ENCODE data around the gene PLA2G2D.

GRCh38 chr1:20115916-20116315 is 3.4 kb downstream of the PLA2G2D start:
- TF ChIP-seq, protein P1, sequence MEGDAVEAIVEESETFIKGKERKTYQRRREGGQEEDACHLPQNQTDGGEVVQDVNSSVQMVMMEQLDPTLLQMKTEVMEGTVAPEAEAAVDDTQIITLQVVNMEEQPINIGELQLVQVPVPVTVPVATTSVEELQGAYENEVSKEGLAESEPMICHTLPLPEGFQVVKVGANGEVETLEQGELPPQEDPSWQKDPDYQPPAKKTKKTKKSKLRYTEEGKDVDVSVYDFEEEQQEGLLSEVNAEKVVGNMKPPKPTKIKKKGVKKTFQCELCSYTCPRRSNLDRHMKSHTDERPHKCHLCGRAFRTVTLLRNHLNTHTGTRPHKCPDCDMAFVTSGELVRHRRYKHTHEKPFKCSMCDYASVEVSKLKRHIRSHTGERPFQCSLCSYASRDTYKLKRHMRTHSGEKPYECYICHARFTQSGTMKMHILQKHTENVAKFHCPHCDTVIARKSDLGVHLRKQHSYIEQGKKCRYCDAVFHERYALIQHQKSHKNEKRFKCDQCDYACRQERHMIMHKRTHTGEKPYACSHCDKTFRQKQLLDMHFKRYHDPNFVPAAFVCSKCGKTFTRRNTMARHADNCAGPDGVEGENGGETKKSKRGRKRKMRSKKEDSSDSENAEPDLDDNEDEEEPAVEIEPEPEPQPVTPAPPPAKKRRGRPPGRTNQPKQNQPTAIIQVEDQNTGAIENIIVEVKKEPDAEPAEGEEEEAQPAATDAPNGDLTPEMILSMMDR (IDR thresholded peaks at IDR 0.05) = no peak
- TF ChIP-seq POLR2A (IDR thresholded peaks at IDR 0.05) = no peak
